Stimulated activated naive B cell treated with anti-CD40 and anti-IgM and Interleukin-4, amounts not matched to agents 10 μg/mL and 1 μg/mL and 100 μg/mL, for 72 hours (primary cell): Measurements from ENCODE around the gene ATP7B.

Experiments
- ATAC-seq, 2 donors: fragments of 150-1000 bp; cut with Tn5 transposase; replicated peaks; 2 replicates each; pipeline ENCODE4 v1.10.0; 2021; ENCODE audit warnings: moderate library complexity in 1 of 2
- DNase-seq: peaks from one replicate; pipeline ENCODE4 v3.0.0; 2021
- H3K27ac Mint-ChIP-seq: one replicate; pipeline ENCODE4 v1.8.0; 2022; ENCODE audit warnings: mild to moderate bottlenecking, mixed read lengths
- H3K27me3 Mint-ChIP-seq, 2 donors: one replicate each; pipeline ENCODE4 v1.8.0; 2022; ENCODE audit warnings: mixed read lengths in 2 of 2
- H3K36me3 Mint-ChIP-seq, 2 donors: one replicate each; pipeline ENCODE4 v1.8.0; 2022; ENCODE audit warnings: mixed read lengths in 2 of 2, mild to moderate bottlenecking in 1 of 2
- H3K4me1 Mint-ChIP-seq, 2 donors: one replicate each; pipeline ENCODE4 v1.8.0; 2022; ENCODE audit warnings: mixed read lengths in 2 of 2, mild to moderate bottlenecking in 1 of 2
- H3K4me3 Mint-ChIP-seq, 2 donors: one replicate each; pipeline ENCODE4 v1.8.0; 2022; ENCODE audit warnings: mild to moderate bottlenecking in 2 of 2, mixed read lengths in 2 of 2, moderate library complexity in 1 of 2
- H3K9me3 Mint-ChIP-seq, 2 donors: one replicate each; pipeline ENCODE4 v1.8.0; 2022; ENCODE audit warnings: mixed read lengths in 2 of 2, mild to moderate bottlenecking in 1 of 2

Gene ATP7B

DNA sequence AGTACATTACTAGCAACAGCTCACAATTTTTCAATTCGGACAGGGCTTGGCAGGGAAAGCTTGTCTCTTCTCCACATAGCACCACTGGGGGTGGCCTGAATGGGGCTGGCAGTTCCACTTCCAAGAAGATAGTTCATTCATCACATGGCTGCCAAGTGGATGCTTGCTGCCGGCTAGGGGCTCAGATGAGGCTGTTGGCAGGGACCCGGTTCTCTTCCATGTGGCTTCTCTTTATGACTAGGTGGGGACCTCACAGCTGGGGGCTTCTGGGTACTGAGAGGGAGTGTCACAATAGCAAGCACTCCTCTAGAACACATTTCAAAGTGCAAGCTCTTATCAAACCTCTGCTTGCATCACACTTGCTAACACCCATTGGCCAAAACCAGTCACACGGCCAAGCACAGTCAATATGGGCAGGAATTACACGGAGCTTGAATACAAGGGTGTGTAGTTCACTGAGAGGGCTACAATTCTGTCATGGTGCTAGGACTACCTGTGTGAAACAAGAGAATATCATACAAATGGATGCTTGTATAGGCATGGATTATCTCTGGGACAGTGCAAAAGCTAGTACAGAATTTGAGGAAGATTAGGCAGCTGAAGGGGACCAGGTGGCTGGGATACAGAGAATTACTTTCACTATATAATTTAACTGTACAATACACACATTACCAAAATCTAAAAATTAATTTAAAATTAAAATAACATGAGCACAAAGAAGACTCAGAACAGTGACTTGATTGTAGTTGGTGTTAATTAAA, 32.3 kb downstream of the ATP7B start:
- H3K36me3 Mint-ChIP-seq, result no peaks in the 10 kb centered on the region
- ATAC-seq, result no peak
- H3K9me3 Mint-ChIP-seq, result no peaks in the 10 kb centered on the region
- peaks cover 2 to 16% of the 10 kb centered on the region in 2 donors for H3K27me3 Mint-ChIP-seq
- no peaks in the 10 kb centered on the region for H3K4me1 Mint-ChIP-seq
- no peak for DNase-seq
- no peak overlapping the region for H3K27ac Mint-ChIP-seq
- H3K4me3 Mint-ChIP-seq, result no peak overlapping the region

DNA sequence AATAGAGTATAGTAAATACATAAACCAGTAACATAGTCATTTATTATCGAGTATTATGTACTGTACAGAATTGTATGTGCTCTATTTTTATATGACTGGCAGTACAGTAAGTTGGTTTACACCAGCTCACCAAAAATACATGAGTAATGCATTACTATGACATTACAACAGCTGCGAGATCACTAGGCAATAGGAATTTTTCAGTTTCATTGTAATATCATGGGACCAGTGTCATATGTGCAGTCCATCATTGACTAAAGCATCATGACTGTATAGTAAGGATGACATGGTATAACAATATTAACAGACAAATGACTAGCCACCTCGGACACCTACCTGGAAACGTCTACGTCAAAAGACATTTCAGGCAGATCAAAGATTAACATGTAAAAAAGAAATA, 33.6 kb downstream of the ATP7B start:
- H3K4me3 Mint-ChIP-seq, result no peak overlapping the region
- peaks cover 0 to 8% of the 10 kb centered on the region in 2 donors for H3K27me3 Mint-ChIP-seq
- no peaks in the 10 kb centered on the region for H3K9me3 Mint-ChIP-seq
- H3K27ac Mint-ChIP-seq, result no peak overlapping the region
- no peaks in the 10 kb centered on the region for H3K4me1 Mint-ChIP-seq
- H3K36me3 Mint-ChIP-seq, result no peaks in the 10 kb centered on the region
- ATAC-seq (no peak), DNase-seq (no peak)

DNA sequence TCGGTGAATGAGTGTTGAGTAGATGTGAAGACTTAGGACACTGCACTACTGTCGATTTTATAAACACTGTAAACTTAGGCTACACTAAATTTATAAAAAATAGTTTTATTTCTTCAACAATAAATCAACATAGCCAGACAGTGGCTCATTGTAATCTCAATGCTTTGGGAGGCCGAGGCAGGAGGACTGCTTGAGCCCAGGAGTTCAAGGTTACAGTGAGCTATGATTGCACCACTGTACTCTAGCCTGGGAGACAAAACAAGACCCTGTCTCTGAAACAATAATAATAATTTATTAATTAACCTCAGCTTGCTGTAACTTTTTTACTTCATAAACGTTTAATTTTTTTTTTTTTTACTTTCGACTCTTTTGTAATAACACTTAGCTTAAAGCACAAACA, 34.4 kb downstream of the ATP7B start:
- H3K36me3 Mint-ChIP-seq, result no peaks in the 10 kb centered on the region
- DNase-seq (no peak), ATAC-seq (no peak)
- H3K27ac Mint-ChIP-seq, result no peak overlapping the region
- H3K27me3 Mint-ChIP-seq, result peaks cover 0 to 15% of the 10 kb centered on the region in 2 donors
- no peaks in the 10 kb centered on the region for H3K9me3 Mint-ChIP-seq
- H3K4me3 Mint-ChIP-seq, result no peak overlapping the region
- no peaks in the 10 kb centered on the region for H3K4me1 Mint-ChIP-seq

DNA sequence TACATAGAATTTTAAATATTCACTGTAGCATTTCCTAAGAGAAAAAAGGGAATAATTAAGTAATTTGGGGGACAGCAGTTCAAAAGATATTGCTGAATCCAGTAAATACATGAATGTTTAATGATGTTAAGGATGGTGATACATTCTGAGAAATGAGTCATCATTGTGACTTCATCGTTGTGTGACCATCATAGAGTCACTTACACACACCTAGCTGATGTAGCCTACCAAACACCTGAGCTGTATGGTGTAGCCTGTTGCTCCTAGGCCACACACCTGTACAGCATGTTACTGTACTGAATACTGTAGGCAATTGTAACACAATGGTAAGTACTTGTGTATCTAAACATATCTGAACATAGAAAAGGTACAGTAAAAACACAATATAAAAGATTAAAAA, 34.8 kb downstream of the ATP7B start:
- H3K27me3 Mint-ChIP-seq, result peaks cover 0 to 15% of the 10 kb centered on the region in 2 donors
- no peaks in the 10 kb centered on the region for H3K36me3 Mint-ChIP-seq
- no peak overlapping the region for H3K4me3 Mint-ChIP-seq
- H3K9me3 Mint-ChIP-seq, result no peaks in the 10 kb centered on the region
- no peaks in the 10 kb centered on the region for H3K4me1 Mint-ChIP-seq
- DNase-seq (no peak), ATAC-seq (no peak)
- no peak overlapping the region for H3K27ac Mint-ChIP-seq

DNA sequence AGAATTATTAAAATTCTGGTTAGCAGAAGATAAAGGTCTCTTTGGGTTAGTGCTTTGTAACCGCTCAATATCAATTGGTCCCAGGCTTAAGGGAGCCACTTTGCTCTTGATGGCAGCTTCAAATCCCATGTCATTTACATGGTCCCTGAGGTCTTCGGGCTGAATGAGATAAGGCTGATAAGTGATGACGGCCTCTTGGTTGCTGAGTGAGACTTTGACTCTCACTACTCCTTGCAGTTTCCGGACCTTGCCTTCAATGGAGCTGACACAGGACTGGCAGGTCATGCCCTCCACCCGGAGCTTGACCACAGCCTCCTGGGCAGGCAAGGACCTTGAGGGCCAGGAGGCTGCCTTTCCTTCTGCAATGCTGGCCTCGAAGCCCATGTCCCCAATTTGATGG, 36.8 kb downstream of the ATP7B start:
- no peaks in the 10 kb centered on the region for H3K9me3 Mint-ChIP-seq
- no peaks in the 10 kb centered on the region for H3K4me1 Mint-ChIP-seq
- H3K27me3 Mint-ChIP-seq, result peaks cover 0 to 11% of the 10 kb centered on the region in 2 donors
- no peak overlapping the region for H3K27ac Mint-ChIP-seq
- H3K36me3 Mint-ChIP-seq, result no peaks in the 10 kb centered on the region
- H3K4me3 Mint-ChIP-seq, result no peak overlapping the region
- DNase-seq (no peak), ATAC-seq (no peak)

DNA sequence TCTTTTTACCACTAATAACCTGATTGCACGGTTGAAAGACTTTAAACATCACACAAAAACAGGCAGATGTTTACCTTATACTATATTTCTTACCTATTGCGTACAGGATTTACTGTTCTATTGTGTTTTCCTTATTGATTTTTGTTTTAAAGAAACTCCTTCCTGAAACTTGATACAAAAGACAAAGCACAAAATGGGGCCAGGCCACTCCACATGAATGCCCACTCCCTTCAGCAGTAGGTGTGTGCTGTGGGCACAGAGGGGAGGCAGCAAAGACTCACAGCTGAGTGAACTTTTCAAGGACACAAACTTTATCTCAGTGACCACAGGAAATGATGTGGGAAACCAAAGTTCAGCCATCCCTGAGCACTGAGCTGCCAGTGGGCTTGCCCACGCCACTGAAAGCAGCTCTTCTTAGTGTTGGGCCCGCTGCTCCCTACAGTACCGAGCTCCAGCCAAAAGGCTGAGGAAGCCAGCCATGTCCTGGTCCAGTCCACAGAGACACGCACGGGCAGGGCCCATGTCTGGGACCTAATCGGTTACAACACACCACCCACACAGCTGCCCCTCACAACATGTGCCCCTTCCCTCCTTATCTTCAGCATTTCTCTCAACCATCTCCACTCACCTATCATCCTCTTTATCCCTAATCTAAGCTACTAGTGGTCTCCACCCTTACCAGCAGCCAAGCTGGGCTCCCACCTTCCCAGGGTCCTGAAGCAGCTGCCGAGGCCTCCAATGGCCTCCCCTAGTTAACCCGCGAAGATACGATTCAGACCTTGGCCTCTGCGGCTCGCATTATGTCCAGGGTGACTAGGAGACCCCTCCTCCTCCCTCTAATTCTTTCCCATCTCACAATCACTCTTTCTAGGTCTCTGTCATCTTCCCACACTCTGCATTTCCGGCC, 39.5 kb downstream of the ATP7B start:
- ATAC-seq, result no peak
- Mint-ChIP-seq H3K27ac (no peak overlapping the region), H3K9me3 (no peaks in the 10 kb centered on the region), H3K36me3 (no peaks in the 10 kb centered on the region), H3K4me3 (no peak overlapping the region), H3K4me1 (no peaks in the 10 kb centered on the region), H3K27me3 (peaks cover 0 to 8% of the 10 kb centered on the region in 2 donors)
- DNase-seq, result no peak

DNA sequence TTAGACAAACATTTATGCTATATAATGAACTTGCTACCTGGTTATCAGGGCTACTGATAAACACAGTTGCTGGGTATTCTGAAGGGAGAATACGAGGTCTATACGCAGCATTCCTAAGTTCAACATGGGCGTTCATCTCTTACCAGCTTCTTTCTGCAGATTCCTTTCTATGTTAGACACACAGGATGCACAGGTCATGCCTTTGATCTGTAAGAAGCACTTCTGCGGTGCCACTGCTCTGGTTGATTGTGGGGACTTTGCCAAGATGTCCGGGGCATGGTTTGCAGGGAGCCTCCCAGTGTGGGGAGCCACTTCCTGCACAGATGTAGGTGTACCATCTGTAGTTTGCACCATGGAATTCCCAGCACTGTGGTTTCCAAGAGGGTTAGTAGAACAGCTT, 40.9 kb downstream of the ATP7B start:
- no peak overlapping the region for H3K4me3 Mint-ChIP-seq
- H3K9me3 Mint-ChIP-seq, result no peaks in the 10 kb centered on the region
- H3K4me1 Mint-ChIP-seq, result no peaks in the 10 kb centered on the region
- H3K36me3 Mint-ChIP-seq, result no peaks in the 10 kb centered on the region
- ATAC-seq (no peak), DNase-seq (no peak)
- H3K27ac Mint-ChIP-seq, result no peak overlapping the region
- H3K27me3 Mint-ChIP-seq, result peaks cover 4 to 8% of the 10 kb centered on the region in 2 donors

DNA sequence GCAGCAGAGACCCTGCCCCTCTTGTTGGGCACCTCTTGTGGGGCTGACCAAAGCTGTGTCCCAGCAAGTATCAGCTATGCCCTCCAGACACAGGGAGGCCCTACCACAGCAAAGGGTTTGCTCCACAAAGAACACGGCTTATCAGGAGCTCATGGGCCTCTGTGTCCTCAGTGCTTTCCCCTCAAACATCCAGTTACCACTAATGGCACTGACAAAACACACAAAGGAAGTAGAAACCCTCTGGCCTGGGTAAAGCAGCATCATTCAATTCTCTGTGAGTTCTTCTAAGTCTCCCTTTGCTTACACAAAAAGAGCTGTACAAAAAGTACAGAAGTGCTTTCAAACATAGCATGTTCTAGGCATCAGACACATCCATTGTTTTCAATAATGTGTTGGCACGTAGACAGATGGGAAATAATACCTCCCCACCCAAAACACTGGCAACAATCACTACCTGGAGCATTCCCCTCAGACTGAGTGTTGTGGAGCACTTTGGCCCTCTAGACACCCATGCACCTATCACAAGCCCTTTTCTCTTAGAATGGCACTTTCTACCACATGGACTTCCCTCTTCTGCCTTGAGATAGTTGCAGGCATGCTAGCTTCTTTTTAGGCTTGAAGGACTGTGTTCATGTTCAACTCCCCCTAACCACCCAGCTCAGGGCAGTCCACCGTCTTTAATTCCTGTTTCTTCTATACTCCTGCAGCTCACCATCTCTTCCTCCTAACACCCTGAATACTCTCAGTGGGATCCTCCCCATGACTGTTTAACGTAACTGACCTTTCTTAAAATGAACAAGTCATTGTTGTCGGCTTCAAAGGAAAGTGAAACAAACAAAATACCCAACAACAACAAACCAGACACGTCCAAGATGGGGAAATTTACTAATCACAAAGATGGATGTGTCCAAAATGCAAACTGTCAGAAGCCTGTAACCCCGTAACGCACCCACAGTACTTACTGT, 43.5 kb downstream of the ATP7B start:
- no peaks in the 10 kb centered on the region for H3K36me3 Mint-ChIP-seq
- no peaks in the 10 kb centered on the region for H3K4me1 Mint-ChIP-seq
- no peak for ATAC-seq

DNA sequence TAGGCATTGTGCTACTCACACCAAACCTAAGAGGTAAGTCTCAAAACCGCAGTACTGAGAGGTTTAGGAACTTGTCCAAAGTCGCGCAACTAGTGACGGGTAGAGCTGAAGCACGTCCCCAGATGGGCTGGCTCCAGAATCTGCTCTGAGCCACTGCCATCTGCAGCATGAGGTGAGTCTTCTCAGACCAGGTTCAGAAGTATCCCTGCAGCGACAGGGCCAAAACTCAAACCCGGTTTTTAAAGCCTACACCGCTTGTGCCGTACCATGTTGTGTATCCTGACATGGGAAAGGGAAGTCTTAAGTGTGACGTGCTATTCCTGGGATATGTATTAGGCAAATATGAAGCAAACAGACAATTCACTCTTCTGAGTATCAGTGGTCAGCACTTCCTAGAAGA, 45.1 kb downstream of the ATP7B start:
- Mint-ChIP-seq H3K4me3 (no peak overlapping the region), H3K9me3 (no peaks in the 10 kb centered on the region), H3K27ac (no peak overlapping the region), H3K36me3 (no peaks in the 10 kb centered on the region), H3K27me3 (peaks cover 4 to 8% of the 10 kb centered on the region in 2 donors), H3K4me1 (peaks cover 0 to 2% of the 10 kb centered on the region in 2 donors)
- DNase-seq (no peak), ATAC-seq (no peak)

More for the DNA sequence above, 43.5 kb downstream of the ATP7B start:
- H3K27ac Mint-ChIP-seq, result no peak overlapping the region
- DNase-seq, result no peak
- H3K9me3 Mint-ChIP-seq, result no peaks in the 10 kb centered on the region
- H3K4me3 Mint-ChIP-seq, result no peak overlapping the region
- peaks cover 8% of the 10 kb centered on the region in 2 donors for H3K27me3 Mint-ChIP-seq

DNA sequence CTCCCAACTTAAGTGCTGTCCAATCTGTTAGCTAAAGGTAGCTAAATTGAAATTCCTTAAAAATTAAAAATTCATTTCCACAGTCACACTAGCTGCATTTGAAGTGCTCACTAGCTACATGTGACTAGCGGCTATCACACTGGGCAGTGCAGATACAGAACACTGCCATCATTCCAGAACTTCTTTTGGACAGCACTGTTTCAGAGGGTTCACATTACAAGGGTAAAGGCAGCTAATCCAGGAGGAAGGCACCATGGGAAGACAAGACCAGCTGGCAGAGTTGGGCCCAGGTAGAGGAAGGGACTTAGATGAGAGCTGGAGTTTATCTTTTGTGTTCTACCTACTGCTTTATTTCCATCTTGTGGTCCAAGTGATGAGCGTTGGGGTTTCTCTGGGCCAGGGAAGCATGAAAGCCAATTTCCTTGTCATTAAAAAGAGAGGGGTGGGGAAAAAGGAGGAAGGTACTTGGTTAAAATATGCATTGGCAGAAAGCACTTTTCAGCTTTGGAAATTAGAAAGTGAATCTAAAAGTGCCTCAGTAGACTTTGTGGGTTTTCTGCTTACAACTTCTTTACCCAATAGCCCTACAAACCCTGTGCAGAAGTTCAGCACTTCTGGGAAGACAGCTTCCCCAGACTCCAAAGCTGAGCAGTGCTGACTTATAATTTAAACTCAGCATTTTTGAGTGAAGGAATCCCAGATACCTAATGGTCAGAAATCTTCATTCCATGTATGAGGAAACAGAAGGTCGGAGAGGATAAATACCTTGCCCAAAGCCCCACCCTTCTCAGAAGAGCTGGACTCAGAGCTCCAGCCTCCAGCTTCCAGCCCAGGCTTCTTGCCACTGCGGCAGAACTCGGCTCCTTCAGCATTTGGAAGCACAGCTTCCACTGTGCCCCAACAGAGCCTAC, 49.5 kb downstream of the ATP7B start:
- Mint-ChIP-seq H3K4me3 (no peak overlapping the region), H3K9me3 (no peaks in the 10 kb centered on the region), H3K27me3 (peaks cover 4 to 8% of the 10 kb centered on the region in 2 donors), H3K4me1 (peaks cover 13 to 15% of the 10 kb centered on the region in 2 donors), H3K27ac (no peak overlapping the region), H3K36me3 (no peaks in the 10 kb centered on the region)
- ATAC-seq, result no peak
- DNase-seq, result no peak

DNA sequence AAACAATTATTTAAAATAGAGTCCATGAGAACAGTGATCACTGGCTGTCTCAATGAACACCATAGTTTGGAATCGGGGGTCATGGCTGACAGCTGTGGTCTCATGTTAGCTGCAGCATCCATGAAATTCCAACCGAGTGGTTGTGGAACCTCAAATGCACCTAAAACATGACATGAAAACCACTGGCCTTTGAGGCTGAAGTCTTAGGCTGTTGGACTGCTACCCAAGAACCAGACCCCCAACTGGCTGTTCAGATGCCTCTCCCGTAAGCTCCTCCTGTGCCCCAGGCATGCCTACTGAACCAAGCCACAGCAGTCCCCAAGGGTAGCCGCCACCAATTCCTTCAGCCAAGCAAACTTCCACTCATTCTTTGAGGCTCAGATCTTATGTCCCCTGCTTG, 50.5 kb downstream of the ATP7B start:
- no peaks in the 10 kb centered on the region for H3K36me3 Mint-ChIP-seq
- peaks cover 13 to 15% of the 10 kb centered on the region in 2 donors for H3K4me1 Mint-ChIP-seq
- H3K27me3 Mint-ChIP-seq, result peaks cover 4 to 8% of the 10 kb centered on the region in 2 donors
- ATAC-seq (no peak), DNase-seq (no peak)
- no peak overlapping the region for H3K27ac Mint-ChIP-seq
- no peak overlapping the region for H3K4me3 Mint-ChIP-seq
- H3K9me3 Mint-ChIP-seq, result no peaks in the 10 kb centered on the region

DNA sequence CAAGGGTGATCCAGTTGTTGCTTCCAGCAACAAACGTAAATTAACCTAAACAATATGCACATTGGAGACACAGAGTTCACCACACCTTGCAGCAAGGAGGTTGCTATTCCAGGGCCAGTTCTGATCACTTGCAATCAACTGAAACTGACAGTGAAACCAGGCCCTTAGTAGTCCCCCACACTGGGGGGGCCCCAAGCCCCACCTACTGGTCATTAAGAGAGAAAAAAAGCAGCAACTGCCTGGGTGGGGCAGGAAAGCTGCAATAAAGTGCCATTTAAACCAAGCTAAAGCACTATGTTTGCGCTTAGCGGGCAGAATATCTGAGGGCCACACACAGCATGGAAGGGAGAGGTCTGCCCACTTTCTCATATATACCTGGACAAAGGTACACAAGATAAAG, 51.5 kb downstream of the ATP7B start:
- H3K36me3 Mint-ChIP-seq, result no peaks in the 10 kb centered on the region
- ATAC-seq, result peak; percentile 66 to 75
- H3K27me3 Mint-ChIP-seq, result peaks cover 0 to 4% of the 10 kb centered on the region in 2 donors
- no peak overlapping the region for H3K4me3 Mint-ChIP-seq
- no peaks in the 10 kb centered on the region for H3K9me3 Mint-ChIP-seq
- peaks cover 13 to 15% of the 10 kb centered on the region in 2 donors for H3K4me1 Mint-ChIP-seq
- H3K27ac Mint-ChIP-seq, result no peak overlapping the region
- no peak for DNase-seq

DNA sequence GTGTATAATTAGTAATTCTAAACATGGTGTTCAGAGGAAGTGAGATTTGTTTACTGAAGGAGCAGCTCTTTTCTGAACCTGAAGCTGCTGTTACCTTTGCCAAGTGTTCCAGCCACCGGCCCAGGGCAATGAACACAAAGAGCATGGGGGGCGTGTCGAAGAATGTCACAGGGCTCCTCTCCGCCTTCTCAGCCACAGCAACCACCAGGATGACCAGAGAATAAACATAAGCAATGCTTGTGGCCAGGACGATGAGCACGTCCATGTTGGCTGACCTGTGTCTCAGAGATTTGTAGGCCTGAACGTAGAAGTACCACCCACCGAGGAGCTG, 53.1 kb downstream of the ATP7B start:
- ATAC-seq (no peak), DNase-seq (no peak)
- H3K4me1 Mint-ChIP-seq, result peaks cover 13 to 15% of the 10 kb centered on the region in 2 donors
- no peaks in the 10 kb centered on the region for H3K36me3 Mint-ChIP-seq
- peak overlapping the region; percentile 52 for H3K27ac Mint-ChIP-seq
- H3K27me3 Mint-ChIP-seq, result peaks cover 0 to 7% of the 10 kb centered on the region in 2 donors
- no peak overlapping the region for H3K4me3 Mint-ChIP-seq
- no peaks in the 10 kb centered on the region for H3K9me3 Mint-ChIP-seq
